Activated effector memory CD4-positive, alpha-beta T cell treated with anti-CD3 and anti-CD28 coated beads, Interleukin-2, amount 50 U/mL, for 16 hours (primary cell): Measurements from ENCODE around the gene SPON1.
"Not testable (repeated sequence)": the region's sequence is repeated elsewhere in the genome, so short reads cannot be mapped to it uniquely, and the experiment has no call there.

Source experiments
- DNase-seq: peaks from one replicate; pipeline ENCODE4 v3.0.0-alpha.2; 2020

Gene SPON1

GRCh38 chr11:14252501-14252900 lies 290.0 kb downstream of the SPON1 start:
- not testable (repeated sequence) for DNase-seq

GRCh38 chr11:14253421-14253820 lies 290.9 kb downstream of the SPON1 start:
- DNase-seq, result no peak

GRCh38 chr11:14253840-14254239 lies 291.3 kb downstream of the SPON1 start:
- no peak for DNase-seq

- no peak for DNase-seq
Observed at GRCh38 chr11:14254533-14255237, 292.2 kb downstream of the SPON1 start.

- no peak for DNase-seq
Observed at GRCh38 chr11:14255238-14255534, 292.7 kb downstream of the SPON1 start.

GRCh38 chr11:14258221-14258935 lies 295.9 kb downstream of the SPON1 start:
- DNase-seq, result no peak

GRCh38 chr11:14259186-14259784 lies 296.8 kb downstream of the SPON1 start:
- no peak for DNase-seq

GRCh38 chr11:14259878-14260277 lies 297.4 kb downstream of the SPON1 start:
- DNase-seq, result no peak

GRCh38 chr11:14261066-14261465 lies 298.5 kb downstream of the SPON1 start:
- DNase-seq, result no peak

GRCh38 chr11:14262271-14262846 lies 299.8 kb downstream of the SPON1 start:
- DNase-seq, result no peak

GRCh38 chr11:14264966-14265365 lies 302.4 kb downstream of the SPON1 start:
- no peak for DNase-seq

GRCh38 chr11:14266622-14267021 lies 304.1 kb downstream of the SPON1 start:
- no peak for DNase-seq

GRCh38 chr11:14267861-14268635 lies 305.5 kb downstream of the SPON1 start:
- no peak for DNase-seq

GRCh38 chr11:14269692-14270573 lies 307.4 kb downstream of the SPON1 start:
- DNase-seq, result no peak

GRCh38 chr11:14270690-14271542 lies 308.4 kb downstream of the SPON1 start:
- no peak for DNase-seq

- no peak for DNase-seq
Observed at GRCh38 chr11:14273895-14274294, 311.4 kb downstream of the SPON1 start.

- no peak for DNase-seq
Observed at GRCh38 chr11:14275076-14275475, 312.6 kb downstream of the SPON1 start.

- DNase-seq, result not testable (repeated sequence)
Observed at GRCh38 chr11:14278869-14279268, 316.3 kb downstream of the SPON1 start.

GRCh38 chr11:14288189-14288935 lies 325.8 kb downstream of the SPON1 start:
- DNase-seq, result no peak

- DNase-seq, result no peak
Observed at GRCh38 chr11:14290422-14290821, 327.9 kb downstream of the SPON1 start.
